Colon (tissue), 2 donors: ENCODE measurements around the gene DDX24.

Experiments
- FAIRE-seq: peaks from 2 replicates; lab custom pipeline; 2012; peaks lifted over from hg19 to GRCh38; lab: Jason Lieb, UNC
- donor health status: control.
- donor health status: control.

Gene DDX24

GRCh38 chr14:94048691-94049624 lies 32.0 kb downstream of the DDX24 start:
- FAIRE-seq = no peak

- no peak for FAIRE-seq
Observed at GRCh38 chr14:94047581-94047980, 33.4 kb downstream of the DDX24 start.

- no peak for FAIRE-seq
Observed at GRCh38 chr14:94046696-94047250, 34.2 kb downstream of the DDX24 start.

- FAIRE-seq = no peak
Observed at GRCh38 chr14:94045563-94046345, 35.2 kb downstream of the DDX24 start.

GRCh38 chr14:94045101-94045500 lies 35.9 kb downstream of the DDX24 start:
- FAIRE-seq = no peak

GRCh38 chr14:94044476-94045091 lies 36.4 kb downstream of the DDX24 start:
- no peak for FAIRE-seq

GRCh38 chr14:94043756-94044475 lies 37.1 kb downstream of the DDX24 start:
- no peak for FAIRE-seq

GRCh38 chr14:94043111-94043755 lies 37.8 kb downstream of the DDX24 start:
- no peak for FAIRE-seq

GRCh38 chr14:94042433-94043091 lies 38.4 kb downstream of the DDX24 start:
- no peak for FAIRE-seq

- FAIRE-seq = no peak
Observed at GRCh38 chr14:94041551-94042346, 39.3 kb downstream of the DDX24 start.

- FAIRE-seq = no peak
Observed at GRCh38 chr14:94040796-94041195, 40.2 kb downstream of the DDX24 start.

- no peak for FAIRE-seq
Observed at GRCh38 chr14:94040247-94040646, 40.8 kb downstream of the DDX24 start.

GRCh38 chr14:94038921-94039629 lies 41.9 kb downstream of the DDX24 start:
- no peak for FAIRE-seq

GRCh38 chr14:94038510-94038909 lies 42.5 kb downstream of the DDX24 start:
- FAIRE-seq = no peak

GRCh38 chr14:94037954-94038353 lies 43.0 kb downstream of the DDX24 start:
- no peak for FAIRE-seq

GRCh38 chr14:94036313-94037167 lies 44.5 kb downstream of the DDX24 start:
- no peak for FAIRE-seq

GRCh38 chr14:94034886-94035285 lies 46.1 kb downstream of the DDX24 start:
- FAIRE-seq = no peak

GRCh38 chr14:94031883-94032279 lies 49.1 kb downstream of the DDX24 start:
- FAIRE-seq = no peak
